ENCODE measurements around the gene PLEKHH1.

Gene PLEKHH1

GRCh38 chr14:67497216-67497615, 35.9 kb upstream of the PLEKHH1 start:
- Histone ChIP-seq H3K27me3 (ENCODE audit: insufficient read depth, low read depth) (no peaks in the 10 kb centered on the region), H4K20me1 (ENCODE audit: insufficient read depth) (no peaks in the 10 kb centered on the region), H3K27ac (no peak overlapping the region), H3K79me2 (ENCODE audit: insufficient read depth, low read depth) (no peaks in the 10 kb centered on the region), H3K9ac (no peak overlapping the region), H3K4me3 (IDR thresholded peaks at IDR 0.05; ENCODE audit: insufficient read depth, low read depth, low read length) (no peak overlapping the region), H3K4me1 (ENCODE audit: low read depth, poor library complexity, severe bottlenecking) (no peaks in the 10 kb centered on the region), H3K36me3 (ENCODE audit: insufficient read depth) (no peaks in the 10 kb centered on the region), H3K4me2 (no peak overlapping the region), H2AFZ (ENCODE audit: low read depth) (no peak overlapping the region)
- no peak for TF ChIP-seq CTCF (conservative IDR thresholded peaks at IDR 0.05; ENCODE audit: low read depth, low read length)

GRCh38 chr14:67497716-67498115, 35.4 kb upstream of the PLEKHH1 start:
- no peaks in the 10 kb centered on the region for H3K4me1 ChIP-seq (ENCODE audit: low read depth, poor library complexity, severe bottlenecking)
- no peaks in the 10 kb centered on the region for H4K20me1 ChIP-seq (ENCODE audit: insufficient read depth)
- H2AFZ ChIP-seq (ENCODE audit: low read depth): no peak overlapping the region
- H3K27ac ChIP-seq: no peak overlapping the region
- no peaks in the 10 kb centered on the region for H3K79me2 ChIP-seq (ENCODE audit: insufficient read depth, low read depth)
- no peaks in the 10 kb centered on the region for H3K27me3 ChIP-seq (ENCODE audit: insufficient read depth, low read depth)
- no peak overlapping the region for H3K9ac ChIP-seq
- no peaks in the 10 kb centered on the region for H3K36me3 ChIP-seq (ENCODE audit: insufficient read depth)
- no peak overlapping the region for H3K4me3 ChIP-seq (IDR thresholded peaks at IDR 0.05; ENCODE audit: insufficient read depth, low read depth, low read length)
- H3K4me2 ChIP-seq: no peak overlapping the region
- no peak for TF ChIP-seq CTCF (conservative IDR thresholded peaks at IDR 0.05; ENCODE audit: low read depth, low read length)

- Histone ChIP-seq H4K20me1 (ENCODE audit: insufficient read depth) (no peaks in the 10 kb centered on the region), H3K9ac (no peak overlapping the region), H3K36me3 (ENCODE audit: insufficient read depth) (no peaks in the 10 kb centered on the region), H3K4me3 (IDR thresholded peaks at IDR 0.05; ENCODE audit: insufficient read depth, low read depth, low read length) (no peak overlapping the region), H3K79me2 (ENCODE audit: insufficient read depth, low read depth) (no peaks in the 10 kb centered on the region), H3K27ac (no peak overlapping the region), H3K4me1 (ENCODE audit: low read depth, poor library complexity, severe bottlenecking) (no peaks in the 10 kb centered on the region), H2AFZ (ENCODE audit: low read depth) (no peak overlapping the region), H3K27me3 (ENCODE audit: insufficient read depth, low read depth) (no peaks in the 10 kb centered on the region), H3K4me2 (no peak overlapping the region)
- no peak for TF ChIP-seq CTCF (conservative IDR thresholded peaks at IDR 0.05; ENCODE audit: low read depth, low read length)
Measured at GRCh38 chr14:67500981-67501380, 32.1 kb upstream of the PLEKHH1 start.

- no peak for TF ChIP-seq CTCF (conservative IDR thresholded peaks at IDR 0.05; ENCODE audit: low read depth, low read length)
- Histone ChIP-seq H3K27me3 (ENCODE audit: insufficient read depth, low read depth) (no peaks in the 10 kb centered on the region), H3K4me1 (ENCODE audit: low read depth, poor library complexity, severe bottlenecking) (no peaks in the 10 kb centered on the region), H2AFZ (ENCODE audit: low read depth) (no peak overlapping the region), H3K9ac (no peak overlapping the region), H3K4me2 (no peak overlapping the region), H3K27ac (no peak overlapping the region), H3K4me3 (IDR thresholded peaks at IDR 0.05; ENCODE audit: insufficient read depth, low read depth, low read length) (no peak overlapping the region), H3K79me2 (ENCODE audit: insufficient read depth, low read depth) (no peaks in the 10 kb centered on the region), H3K36me3 (ENCODE audit: insufficient read depth) (no peaks in the 10 kb centered on the region), H4K20me1 (ENCODE audit: insufficient read depth) (no peaks in the 10 kb centered on the region)
Measured at GRCh38 chr14:67501670-67502069, 31.4 kb upstream of the PLEKHH1 start.

GRCh38 chr14:67502867-67503266, 30.2 kb upstream of the PLEKHH1 start:
- TF ChIP-seq CTCF (conservative IDR thresholded peaks at IDR 0.05; ENCODE audit: low read depth, low read length): no peak
- Histone ChIP-seq H3K4me1 (ENCODE audit: low read depth, poor library complexity, severe bottlenecking) (no peaks in the 10 kb centered on the region), H3K27me3 (ENCODE audit: insufficient read depth, low read depth) (no peaks in the 10 kb centered on the region), H3K4me2 (no peak overlapping the region), H3K36me3 (ENCODE audit: insufficient read depth) (no peaks in the 10 kb centered on the region), H3K4me3 (IDR thresholded peaks at IDR 0.05; ENCODE audit: insufficient read depth, low read depth, low read length) (no peak overlapping the region), H4K20me1 (ENCODE audit: insufficient read depth) (no peaks in the 10 kb centered on the region), H2AFZ (ENCODE audit: low read depth) (no peak overlapping the region), H3K9ac (no peak overlapping the region), H3K79me2 (ENCODE audit: insufficient read depth, low read depth) (no peaks in the 10 kb centered on the region), H3K27ac (no peak overlapping the region)

Data from KMS-11 (cell line).